Memory B cell (primary cell): ENCODE measurements around the gene GNG11.

Source experiments
- ATAC-seq: fragments of 150-1000 bp; cut with Tn5 transposase; 2 replicates; pipeline ENCODE4 v1.10.0; 2021; ENCODE audit warnings: low read depth, mild to moderate bottlenecking, moderate library complexity
- DNase-seq, 2 donors: peaks; one replicate each; pipeline ENCODE4 v3.0.0; 2022; ENCODE audit warnings: low spot score in 2 of 2
- H3K27ac Mint-ChIP-seq: one replicate; pipeline ENCODE4 v1.8.0; 2022; ENCODE audit warnings: mild to moderate bottlenecking, moderate library complexity, mixed read lengths
- H3K27me3 Mint-ChIP-seq: one replicate; pipeline ENCODE4 v1.8.0; 2022; ENCODE audit warnings: mixed read lengths
- H3K36me3 Mint-ChIP-seq: one replicate; pipeline ENCODE4 v1.8.0; 2022; ENCODE audit warnings: mild to moderate bottlenecking, mixed read lengths
- H3K4me1 Mint-ChIP-seq: one replicate; pipeline ENCODE4 v1.8.0; 2022; ENCODE audit warnings: mixed read lengths
- H3K4me3 Mint-ChIP-seq: one replicate; pipeline ENCODE4 v1.8.0; 2022; ENCODE audit warnings: mild to moderate bottlenecking, moderate library complexity, mixed read lengths
- H3K9me3 Mint-ChIP-seq: one replicate; pipeline ENCODE4 v1.8.0; 2022; ENCODE audit warnings: mixed read lengths

The GNG11 gene

DNA sequence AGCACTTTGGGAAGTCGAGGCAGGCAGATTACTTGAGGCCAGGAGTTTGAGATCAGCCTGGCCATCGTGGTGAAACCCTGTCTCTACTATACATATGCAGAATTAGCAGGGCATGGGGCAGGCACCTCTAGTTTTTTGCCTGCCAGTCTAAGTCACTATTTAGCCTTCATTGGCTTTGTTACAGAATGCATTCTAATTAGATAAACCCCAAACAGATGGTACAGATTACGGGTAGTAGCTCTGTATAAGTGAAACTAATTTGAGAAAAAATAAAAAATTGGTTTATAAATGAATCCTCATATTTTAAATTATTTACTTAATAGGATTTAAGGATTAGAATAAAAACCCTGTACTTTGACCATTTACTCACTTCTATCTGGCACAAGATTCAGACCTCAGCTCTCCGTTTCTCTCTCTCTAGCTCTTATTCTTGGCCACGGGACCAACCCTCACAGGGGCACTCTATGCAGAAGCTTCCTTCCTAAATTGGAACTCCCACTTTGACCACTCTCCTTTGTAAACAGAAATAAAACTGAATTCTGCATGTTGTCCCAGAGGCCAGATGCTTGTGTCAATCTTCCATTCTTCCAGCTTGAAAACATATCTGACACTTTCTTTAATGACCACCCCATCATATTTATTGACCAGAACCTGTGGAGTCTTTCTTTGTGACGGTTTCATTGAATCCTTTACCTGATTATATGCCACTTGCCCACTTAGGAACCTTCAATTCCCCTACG, 55.8 kb downstream of the GNG11 start:
- Mint-ChIP-seq H3K4me1 (peaks cover 18% of the 10 kb centered on the region), H3K27me3 (no peaks in the 10 kb centered on the region), H3K27ac (no peak overlapping the region), H3K4me3 (no peak overlapping the region), H3K9me3 (peaks cover 2% of the 10 kb centered on the region), H3K36me3 (no peaks in the 10 kb centered on the region)
- no peak for DNase-seq
- no peak for ATAC-seq
